ENCODE measurements around the gene TOR1A.

TOR1A gene, protein sequence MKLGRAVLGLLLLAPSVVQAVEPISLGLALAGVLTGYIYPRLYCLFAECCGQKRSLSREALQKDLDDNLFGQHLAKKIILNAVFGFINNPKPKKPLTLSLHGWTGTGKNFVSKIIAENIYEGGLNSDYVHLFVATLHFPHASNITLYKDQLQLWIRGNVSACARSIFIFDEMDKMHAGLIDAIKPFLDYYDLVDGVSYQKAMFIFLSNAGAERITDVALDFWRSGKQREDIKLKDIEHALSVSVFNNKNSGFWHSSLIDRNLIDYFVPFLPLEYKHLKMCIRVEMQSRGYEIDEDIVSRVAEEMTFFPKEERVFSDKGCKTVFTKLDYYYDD

DNA sequence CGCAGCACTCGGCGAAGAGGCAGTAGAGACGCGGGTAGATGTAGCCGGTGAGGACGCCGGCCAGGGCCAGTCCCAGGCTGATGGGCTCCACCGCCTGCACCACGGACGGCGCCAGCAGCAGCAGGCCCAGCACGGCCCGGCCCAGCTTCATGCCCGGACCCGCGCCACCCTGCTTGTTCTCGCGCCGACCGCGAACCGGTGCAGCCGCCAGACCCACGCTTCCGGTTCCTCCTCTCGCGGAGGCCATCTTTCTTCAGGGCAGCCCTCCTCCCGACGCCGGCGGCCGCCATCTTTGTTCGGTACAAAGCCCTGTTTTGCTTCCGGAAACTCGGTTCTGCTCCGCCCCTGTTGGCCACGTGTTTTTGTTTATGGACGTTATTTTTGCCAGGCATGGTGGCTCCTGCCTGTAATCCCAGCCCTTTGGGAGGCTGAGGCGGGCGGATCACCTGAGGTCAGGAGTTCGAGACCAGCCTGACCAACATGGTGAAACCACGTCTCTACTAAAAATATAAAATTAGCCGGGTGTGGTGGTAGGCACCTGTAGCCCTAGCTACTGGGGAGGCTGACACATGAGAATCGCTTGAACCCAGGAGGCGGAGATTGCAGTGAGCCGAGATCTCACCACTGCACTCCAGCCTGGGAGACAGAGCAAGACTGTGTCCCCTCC lies at the start of gene TOR1A:
TSS of gene TOR1A (minus strand) at position 202 of the 667 bp plus-strand sequence. CDS start at position 151, 51 bp downstream.
- DNase-seq (ENCODE audit: low read depth, low spot score) = peak; percentile 79

GRCh38 chr9:129871046-129871445 lies 47.1 kb upstream of the TOR1A start:
- no peak for DNase-seq (ENCODE audit: low read depth, low spot score)

DNA sequence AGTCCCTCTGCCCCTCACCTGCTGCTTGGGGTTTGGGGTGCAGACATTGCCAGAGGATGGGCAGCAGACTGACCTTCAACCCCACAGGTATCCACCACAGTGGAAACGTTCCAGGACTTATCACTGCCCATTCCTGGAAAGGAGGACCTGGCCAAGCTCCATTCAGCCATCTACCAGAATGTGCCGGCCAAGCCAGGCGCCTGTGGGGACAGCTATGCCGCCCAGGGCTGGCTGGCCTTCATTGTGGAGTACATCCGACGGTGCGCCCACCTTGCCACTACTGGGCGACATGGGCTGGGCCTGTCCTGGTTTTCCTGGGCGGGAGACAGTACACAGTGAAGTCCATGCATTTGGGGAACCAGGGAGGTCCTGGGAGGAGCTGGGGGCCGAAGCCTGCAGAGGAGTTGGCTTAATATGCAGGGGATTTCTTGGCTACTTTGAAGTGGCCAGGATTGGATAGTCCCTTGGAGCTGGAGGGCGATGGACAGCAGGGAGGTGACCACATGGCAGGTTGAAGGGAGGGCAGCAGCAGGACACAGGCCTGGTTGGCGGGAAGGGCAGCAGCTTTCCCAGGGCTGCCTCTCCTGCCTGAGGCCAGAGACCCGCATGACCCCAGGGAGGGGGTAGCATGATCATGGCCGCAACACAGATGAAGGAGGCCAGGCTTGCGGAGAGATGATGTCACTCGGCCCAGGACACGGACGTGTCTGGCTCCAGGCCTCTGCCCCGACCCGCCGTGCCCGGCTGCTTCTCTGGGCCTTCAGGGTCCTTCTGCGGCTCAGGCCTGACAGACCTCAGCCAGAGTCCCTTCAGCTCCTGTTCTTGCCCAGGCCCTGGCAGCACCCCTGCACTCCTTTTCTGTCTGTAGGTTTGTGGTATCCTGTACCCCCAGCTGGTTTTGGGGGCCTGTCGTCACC lies 45.9 kb upstream of the TOR1A start:
- DNase-seq (ENCODE audit: low read depth, low spot score) = no peak

DNA sequence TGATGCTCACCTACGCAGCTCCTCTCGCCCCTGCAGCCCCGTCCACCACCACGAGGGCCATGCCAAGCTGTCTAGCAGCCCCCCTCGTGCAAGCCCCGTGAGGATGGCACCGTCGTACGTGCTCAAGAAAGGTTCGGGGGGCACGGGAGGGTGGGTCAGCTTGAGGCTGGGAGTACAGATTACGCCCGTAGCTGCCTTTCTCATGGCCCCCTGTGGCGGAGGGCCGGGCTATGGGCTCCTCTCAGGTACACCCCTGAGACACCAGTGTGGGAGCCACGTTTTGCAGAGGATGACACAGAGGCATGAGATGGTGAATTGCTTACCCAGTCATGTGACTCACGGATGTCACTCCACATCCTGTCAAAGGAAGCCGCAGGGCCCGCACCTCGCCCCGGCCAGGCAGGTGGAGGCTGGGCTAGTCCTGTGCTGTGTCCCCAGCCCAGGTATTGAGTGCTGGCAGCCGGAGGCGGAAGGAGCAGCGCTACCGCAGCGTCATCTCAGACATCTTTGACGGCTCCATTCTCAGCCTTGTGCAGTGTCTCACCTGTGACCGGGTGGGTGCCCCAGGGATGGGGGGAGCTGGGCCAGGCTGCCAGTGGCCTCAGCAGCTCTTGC lies 45.0 kb upstream of the TOR1A start:
- DNase-seq (ENCODE audit: low read depth, low spot score) = peak; percentile 80

DNA sequence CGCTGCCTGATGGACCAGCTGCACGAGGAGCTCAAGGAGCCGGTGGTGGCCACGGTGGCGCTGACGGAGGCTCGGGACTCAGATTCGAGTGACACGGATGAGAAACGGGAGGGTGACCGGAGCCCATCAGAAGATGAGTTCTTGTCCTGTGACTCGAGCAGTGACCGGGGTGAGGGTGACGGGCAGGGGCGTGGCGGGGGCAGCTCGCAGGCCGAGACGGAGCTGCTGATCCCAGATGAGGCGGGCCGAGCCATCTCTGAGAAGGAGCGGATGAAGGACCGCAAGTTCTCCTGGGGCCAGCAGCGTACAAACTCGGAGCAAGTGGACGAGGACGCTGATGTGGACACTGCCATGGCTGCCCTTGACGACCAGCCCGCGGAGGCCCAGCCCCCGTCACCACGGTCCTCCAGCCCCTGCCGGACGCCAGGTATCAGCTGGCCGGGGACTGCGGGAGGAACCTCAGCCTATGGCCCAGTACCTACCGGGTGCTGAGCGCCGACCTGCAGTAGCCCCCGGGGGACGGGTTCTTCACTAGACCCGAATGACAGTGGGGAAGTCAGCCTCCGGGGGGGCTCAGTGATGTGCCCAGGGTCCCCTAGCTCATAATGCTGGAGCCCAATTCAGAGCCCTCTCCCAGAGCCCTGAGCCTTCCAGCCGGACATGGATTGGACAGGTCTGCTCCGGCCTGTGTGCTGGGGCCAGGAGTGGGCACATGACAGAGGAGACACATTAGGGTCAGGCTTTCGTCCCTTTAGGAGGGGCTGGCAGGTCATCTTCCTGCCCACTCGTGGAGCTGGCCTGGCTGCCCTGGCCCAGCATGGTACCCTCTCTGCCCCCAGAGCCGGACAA lies 44.3 kb upstream of the TOR1A start:
- no peak for DNase-seq (ENCODE audit: low read depth, low spot score)

GRCh38 chr9:129867136-129868022 lies 43.4 kb upstream of the TOR1A start:
- DNase-seq (ENCODE audit: low read depth, low spot score) = no peak

- no peak for DNase-seq (ENCODE audit: low read depth, low spot score)
Measured at GRCh38 chr9:129866394-129867135, 42.6 kb upstream of the TOR1A start.

DNA sequence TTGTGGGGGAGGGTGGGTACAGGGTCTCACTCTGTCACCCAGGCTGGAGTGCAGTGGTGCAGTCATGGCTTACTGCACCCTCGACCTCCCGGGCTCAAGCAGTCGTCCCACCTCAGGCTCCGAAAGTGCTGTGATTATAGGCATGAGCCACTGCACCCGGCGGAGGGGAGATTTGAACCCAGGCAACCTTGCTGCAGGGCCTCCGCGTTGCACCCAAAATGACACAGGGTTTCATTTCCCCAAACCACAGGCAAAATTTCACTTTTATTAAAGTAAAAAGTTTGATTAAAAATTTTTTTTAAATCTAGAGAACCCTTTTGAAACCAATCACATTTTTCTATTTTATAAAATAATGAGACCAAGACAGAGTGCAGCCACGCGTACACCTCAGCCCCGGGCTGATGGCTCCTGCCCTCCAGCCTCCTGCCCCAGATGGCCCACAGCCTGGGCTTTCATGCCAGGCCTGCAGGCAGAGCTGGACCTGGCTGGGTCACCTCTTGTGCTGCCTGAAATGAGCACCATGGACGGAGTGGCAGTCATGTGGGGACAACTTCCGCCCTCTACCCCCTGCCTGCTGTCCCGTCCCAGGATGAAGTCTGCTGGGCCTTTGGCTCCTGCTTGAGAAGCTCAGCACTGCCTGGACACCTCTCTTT lies 41.9 kb upstream of the TOR1A start:
- DNase-seq (ENCODE audit: low read depth, low spot score) = no peak

- DNase-seq (ENCODE audit: low read depth, low spot score) = no peak
Measured at GRCh38 chr9:129864991-129865647, 41.2 kb upstream of the TOR1A start.

DNA sequence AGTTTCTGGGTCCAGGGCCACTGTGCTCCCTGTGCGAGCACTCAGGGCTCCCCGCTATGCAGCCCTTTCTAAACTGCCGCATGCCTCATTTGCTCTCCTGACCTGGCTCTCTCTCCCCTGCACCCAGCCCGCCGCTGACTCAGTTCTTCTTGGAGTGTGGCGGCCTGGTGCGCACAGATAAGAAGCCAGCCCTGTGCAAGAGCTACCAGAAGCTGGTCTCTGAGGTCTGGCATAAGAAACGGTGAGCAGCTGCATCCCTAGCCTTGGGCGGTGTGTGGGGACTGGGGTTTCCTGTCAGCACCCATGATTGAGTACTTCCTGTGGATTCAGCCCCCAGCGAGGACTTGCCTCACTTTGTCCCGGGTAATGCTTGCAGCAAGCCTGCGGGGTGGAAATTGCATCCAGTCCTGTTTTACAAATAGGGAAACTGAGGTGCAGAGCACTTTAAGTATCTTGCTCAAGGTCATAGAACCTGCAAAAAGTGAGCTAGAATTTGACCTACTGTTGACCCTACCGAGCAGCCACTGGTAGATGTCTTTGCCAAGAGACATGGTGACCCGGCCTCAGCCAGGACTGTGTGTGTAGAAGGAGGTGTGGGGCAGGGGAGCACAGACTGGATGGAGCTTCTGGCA lies 39.2 kb upstream of the TOR1A start:
- no peak for DNase-seq (ENCODE audit: low read depth, low spot score)

DNA sequence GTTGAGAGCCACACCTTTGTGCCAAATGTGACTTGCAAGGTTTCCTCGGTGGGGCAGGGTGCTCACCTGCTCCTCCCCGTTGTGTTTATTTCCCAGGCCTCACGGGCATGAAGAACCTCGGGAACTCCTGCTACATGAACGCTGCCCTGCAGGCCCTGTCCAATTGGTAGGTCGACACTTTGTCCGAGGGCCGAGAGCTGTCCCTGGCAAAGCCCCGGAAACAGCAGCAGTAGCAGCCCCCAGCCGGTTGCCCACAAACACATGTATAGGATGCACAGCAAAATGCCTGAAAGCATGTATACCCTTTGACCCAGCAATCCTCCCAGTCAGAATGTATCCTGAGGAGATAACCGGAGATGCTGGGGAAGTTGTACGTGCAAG lies 37.5 kb upstream of the TOR1A start:
- DNase-seq (ENCODE audit: low read depth, low spot score) = no peak

DNA sequence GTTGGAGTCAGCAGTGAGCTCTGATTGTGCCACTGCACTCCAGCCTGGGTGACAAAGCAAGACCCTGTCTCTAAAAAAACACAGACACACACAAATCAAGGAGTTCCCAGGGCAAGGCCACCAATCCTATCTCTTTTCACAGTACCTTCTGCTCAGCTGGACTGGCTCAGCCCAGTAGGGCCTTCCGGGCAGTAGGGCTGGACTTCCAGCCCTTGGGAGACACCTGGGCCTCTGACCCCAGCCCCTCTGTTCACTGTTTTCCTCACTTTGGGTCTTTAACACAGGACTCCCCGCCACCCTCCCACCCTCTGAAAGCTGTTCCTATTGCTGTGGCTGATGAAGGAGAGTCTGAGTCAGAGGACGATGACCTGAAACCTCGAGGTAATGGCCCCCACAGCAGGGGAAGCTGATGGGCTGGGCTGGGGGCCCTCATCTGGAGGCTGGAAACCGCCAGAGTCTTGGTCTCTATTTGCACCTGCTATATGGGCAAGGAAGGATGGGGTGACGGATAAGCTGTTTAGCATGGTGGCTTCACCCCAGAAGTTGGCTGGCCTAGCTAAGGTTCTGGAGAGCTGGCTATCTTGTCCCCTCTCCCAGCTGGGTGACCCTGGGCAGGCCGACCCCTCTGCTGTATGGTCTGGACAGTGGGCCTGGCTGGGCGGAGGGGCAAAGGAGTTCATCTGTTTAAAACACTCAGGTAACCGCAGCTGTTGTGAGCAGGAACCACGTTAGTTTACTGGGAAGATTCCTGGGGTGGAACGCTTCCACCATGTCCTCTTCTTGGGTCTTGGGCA lies 36.9 kb upstream of the TOR1A start:
- DNase-seq (ENCODE audit: low read depth, low spot score) = no peak

GRCh38 chr9:129858167-129858962 lies 34.4 kb upstream of the TOR1A start:
- DNase-seq (ENCODE audit: low read depth, low spot score) = no peak

GRCh38 chr9:129857207-129857606 lies 33.3 kb upstream of the TOR1A start:
- DNase-seq (ENCODE audit: low read depth, low spot score) = no peak

- no peak for DNase-seq (ENCODE audit: low read depth, low spot score)
Measured at GRCh38 chr9:129854588-129855110, 30.7 kb upstream of the TOR1A start.

- DNase-seq (ENCODE audit: low read depth, low spot score) = no peak
Measured at GRCh38 chr9:129853614-129854013, 29.7 kb upstream of the TOR1A start.

Measured in activated CD4-positive, CD25-positive, alpha-beta regulatory T cell treated with anti-CD3 and anti-CD28 coated beads, Interleukin-2, amount 50 U/mL, for 16 hours (primary cell).